HEK293 (cell line): ENCODE results near the gene WSCD2.

Experiments used
- CTCF ChIA-PET: fragments of 350-600 bp; formaldehyde crosslinking; extraction: SDS; loops from one replicate; lab custom pipeline; 2021; ENCODE audit warnings: antibody characterized with exemption; lab: Yijun Ruan, JAX
- POLR2A ChIA-PET: fragments of 300-600 bp; formaldehyde crosslinking; extraction: SDS; loops from one replicate; lab custom pipeline; 2020; ENCODE audit warnings: antibody characterized with exemption, inconsistent platforms; lab: Yijun Ruan, JAX
- H3K27ac ChIP-seq: fragments of 200-500 bp; sonication (Bioruptor generic); 2 replicates; pipeline ENCODE4 v1.5.1; 2014; ENCODE audit warnings: low read depth, low read length, control low read depth, inconsistent platforms; ENCODE audit errors: extremely low read depth
- H3K36me3 ChIP-seq, 2 experiments: fragments of 200-500 bp in 1 of 2; sonication (Bioruptor generic) in 1 of 2; 1 replicate in 1 of 2; 2 replicates in 1 of 2; pipeline ENCODE4 v1.5.1; 2014 to 2017; ENCODE audit warnings: inconsistent platforms in 2 of 2, low read length in 2 of 2; ENCODE audit not compliant: control insufficient read depth in 2 of 2, insufficient read depth in 1 of 2
- H3K4me1 ChIP-seq: fragments of 200-500 bp; sonication (Bioruptor generic); 2 replicates; pipeline ENCODE4 v1.5.1; 2014; ENCODE audit warnings: mild to moderate bottlenecking, low read length, inconsistent platforms; ENCODE audit not compliant: control insufficient read depth, insufficient read depth
- H3K4me3 ChIP-seq: 2 replicates; pipeline ENCODE4 v1.5.1; 2011; ENCODE audit warnings: low read depth, mild to moderate bottlenecking, control low read depth, low read length, moderate library complexity
- H3K9me3 ChIP-seq: fragments of 200-500 bp; sonication (Bioruptor generic); 2 replicates; pipeline ENCODE4 v1.5.1; 2014; ENCODE audit warnings: low read depth, low read length, inconsistent platforms; ENCODE audit not compliant: control insufficient read depth, insufficient read depth
- ELK4 ChIP-seq: IDR thresholded peaks from 2 replicates; pipeline ENCODE4 v1.6.1; 2011; ENCODE audit warnings: mild to moderate bottlenecking, low read depth, low read length, borderline replicate concordance
- HOXC10 ChIP-seq: sonication (generic); formaldehyde crosslinking; IDR thresholded peaks from 2 replicates; pipeline ENCODE4 v1.8.1; 2023; ENCODE audit warnings: mild to moderate bottlenecking, missing genetic modification reagents
- KLF17 ChIP-seq: fragments of 450-650 bp; formaldehyde crosslinking; IDR thresholded peaks from 2 replicates; pipeline ENCODE4 v1.5.1; 2016; ENCODE audit warnings: missing biosample characterization, missing genetic modification characterization
- KLF9 ChIP-seq: fragments of 450-650 bp; formaldehyde crosslinking; IDR thresholded peaks from 2 replicates; pipeline ENCODE4 v1.5.1; 2016; ENCODE audit warnings: missing biosample characterization, missing genetic modification characterization, low read depth
- YY2 ChIP-seq: fragments of 450-650 bp; formaldehyde crosslinking; IDR thresholded peaks from 2 replicates; pipeline ENCODE4 v1.5.1; 2016; ENCODE audit warnings: missing biosample characterization, missing genetic modification characterization
- ZEB2 ChIP-seq: fragments of 450-650 bp; formaldehyde crosslinking; IDR thresholded peaks from 2 replicates; pipeline ENCODE4 v1.5.1; 2016; ENCODE audit warnings: missing biosample characterization, missing genetic modification characterization
- ZFP41 ChIP-seq: fragments of 450-650 bp; formaldehyde crosslinking; IDR thresholded peaks from 2 replicates; pipeline ENCODE4 v1.5.1; 2016; ENCODE audit warnings: missing biosample characterization, missing genetic modification characterization, borderline replicate concordance
- ZNF274 ChIP-seq, 2 experiments: fragments of 200-500 bp in 1 of 2; fragments of 450-650 bp in 1 of 2; sonication (Bioruptor generic) in 1 of 2; formaldehyde crosslinking in 1 of 2; IDR thresholded peaks; 2 replicates each; pipeline versions ENCODE4 v1.5.1 to v1.6.1; 2014 to 2016; ENCODE audit warnings: borderline replicate concordance in 1 of 2, inconsistent platforms in 1 of 2, low read length in 1 of 2, missing biosample characterization in 1 of 2, missing genetic modification characterization in 1 of 2
- ZNF394 ChIP-seq: fragments of 450-650 bp; formaldehyde crosslinking; IDR thresholded peaks from 2 replicates; pipeline ENCODE4 v1.5.1; 2016; ENCODE audit warnings: missing biosample characterization, missing genetic modification characterization, mild to moderate bottlenecking, moderate library complexity, borderline replicate concordance
- ZNF449 ChIP-seq: fragments of 450-650 bp; formaldehyde crosslinking; IDR thresholded peaks from 2 replicates; pipeline ENCODE4 v1.5.1; 2017; ENCODE audit warnings: missing biosample characterization, mild to moderate bottlenecking, missing genetic modification characterization, moderate library complexity
- ZNF473 ChIP-seq: fragments of 450-650 bp; formaldehyde crosslinking; IDR thresholded peaks from 2 replicates; pipeline ENCODE4 v1.5.1; 2017; ENCODE audit warnings: missing biosample characterization, missing genetic modification characterization
- ZNF521 ChIP-seq: fragments of 450-650 bp; formaldehyde crosslinking; IDR thresholded peaks from 2 replicates; pipeline ENCODE4 v1.5.1; 2017; ENCODE audit warnings: missing biosample characterization, mild to moderate bottlenecking, missing genetic modification characterization
- ZNF555 ChIP-seq: fragments of 450-650 bp; formaldehyde crosslinking; conservative IDR thresholded peaks from 2 replicates; pipeline ENCODE4 v1.5.1; 2017; ENCODE audit warnings: missing biosample characterization, mild to moderate bottlenecking, missing genetic modification characterization, inconsistent platforms
- ZNF558 ChIP-seq: fragments of 450-650 bp; formaldehyde crosslinking; IDR thresholded peaks from 2 replicates; pipeline ENCODE4 v1.5.1; 2016; ENCODE audit warnings: missing biosample characterization, missing genetic modification characterization
- ZNF596 ChIP-seq: fragments of 450-650 bp; IDR thresholded peaks from 2 replicates; pipeline ENCODE4 v1.5.0; 2018; ENCODE audit warnings: missing biosample characterization, mild to moderate bottlenecking, missing genetic modification characterization, moderate library complexity
- ZNF660 ChIP-seq: fragments of 450-650 bp; IDR thresholded peaks from 2 replicates; pipeline ENCODE4 v1.5.1; 2018; ENCODE audit warnings: missing biosample characterization, mild to moderate bottlenecking, missing genetic modification characterization
- ZNF664 ChIP-seq: fragments of 450-650 bp; formaldehyde crosslinking; IDR thresholded peaks from 2 replicates; pipeline ENCODE4 v1.5.1; 2016; ENCODE audit warnings: missing biosample characterization, missing genetic modification characterization
- ZNF843 ChIP-seq: fragments of 450-650 bp; formaldehyde crosslinking; IDR thresholded peaks from 2 replicates; pipeline ENCODE4 v1.5.1; 2016; ENCODE audit warnings: missing biosample characterization, missing genetic modification characterization
- ZSCAN30 ChIP-seq: fragments of 450-650 bp; IDR thresholded peaks from 2 replicates; pipeline ENCODE4 v1.5.1; 2018; ENCODE audit warnings: missing biosample characterization, mild to moderate bottlenecking, missing genetic modification characterization, moderate library complexity
- TF ChIP-seq, protein P1 (sequence below): fragments of 450-650 bp; formaldehyde crosslinking; conservative IDR thresholded peaks from 2 replicates; pipeline ENCODE4 v1.5.1; 2016; ENCODE audit warnings: low read depth, missing biosample characterization, missing genetic modification characterization
- TF ChIP-seq, protein P2 (sequence below): fragments of 450-650 bp; formaldehyde crosslinking; IDR thresholded peaks from 2 replicates; pipeline ENCODE4 v1.5.1; 2016; ENCODE audit warnings: missing biosample characterization, missing genetic modification characterization, borderline replicate concordance

Gene WSCD2

GRCh38 chr12:108121320-108121719 is 7.8 kb upstream of the WSCD2 start:
- ChIA-PET CTCF (no interaction called here), POLR2A (no interaction called here)
- no peak overlapping the region for H3K4me3 ChIP-seq
- TF ChIP-seq ZNF449 (tag by site-specific recombination) (no peak), ZNF274 (IDR thresholded peaks at IDR 0.05; ENCODE audit: low read length) (no peak), ZNF274 (tag by site-specific recombination; IDR thresholded peaks at IDR 0.05; ENCODE audit: borderline replicate concordance) (no peak), KLF17 (no peak), ZNF596 (no peak), ZNF843 (tag by site-specific recombination) (no peak), ZNF394 (tag by site-specific recombination) (no peak), YY2 (tag by site-specific recombination) (no peak)
- TF ChIP-seq, all 188 proteins: peak for 0
- Histone ChIP-seq H3K9me3 (no peaks in the 10 kb centered on the region), H3K4me1 (no peaks in the 10 kb centered on the region), H3K36me3 (no peaks in the 10 kb centered on the region), H3K27ac (no peak overlapping the region)

DNA sequence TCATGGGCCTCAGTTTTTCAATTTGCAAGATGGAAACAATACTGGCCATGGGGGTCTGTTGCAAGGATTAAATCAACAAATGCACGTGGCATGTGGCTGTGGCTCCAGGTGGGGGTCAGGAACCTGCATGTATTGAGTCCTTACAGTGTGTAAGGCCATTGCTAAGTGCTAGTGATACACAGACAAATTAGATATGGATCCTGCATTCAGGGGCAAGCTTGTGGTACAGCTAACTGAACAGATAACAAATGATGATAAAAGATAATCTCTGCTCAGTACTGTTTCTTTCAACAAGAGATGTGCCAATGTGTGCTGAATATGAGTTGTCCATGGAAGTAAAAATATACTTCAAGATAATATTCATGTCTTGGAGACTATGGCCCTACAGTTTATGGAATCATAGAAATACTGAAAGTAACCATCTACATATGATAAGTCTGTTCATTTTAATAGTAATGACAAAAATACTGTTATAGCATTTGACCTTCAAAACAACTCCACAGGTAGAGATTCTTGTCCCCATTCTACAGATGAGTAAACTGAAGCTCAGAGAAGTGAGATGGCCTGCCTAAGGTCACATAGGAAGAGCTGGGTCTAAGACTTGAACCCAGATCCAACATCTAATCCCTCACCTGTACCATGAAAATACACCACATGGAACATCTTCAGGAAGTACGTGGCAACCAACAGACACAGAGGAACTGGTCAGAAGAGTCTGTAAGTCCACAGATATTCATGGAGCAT is 7.2 kb upstream of the WSCD2 start:
- Histone ChIP-seq H3K27ac (no peak overlapping the region), H3K4me3 (no peak overlapping the region), H3K36me3 (no peaks in the 10 kb centered on the region), H3K9me3 (no peaks in the 10 kb centered on the region), H3K4me1 (no peaks in the 10 kb centered on the region)
- ChIA-PET POLR2A (no interaction called here), CTCF (no interaction called here)
- TF ChIP-seq KLF9 (tag by site-specific recombination) (no peak), ZEB2 (tag by site-specific recombination) (no peak), ZNF558 (tag by site-specific recombination) (no peak), ZNF555 (tag by site-specific recombination) (no peak), ZNF473 (tag by site-specific recombination) (no peak), ZNF521 (no peak), ZSCAN30 (tag by site-specific recombination) (no peak), ZNF664 (no peak), ELK4 (no peak), ZNF660 (no peak), ZFP41 (tag by site-specific recombination) (no peak), HOXC10 (CRISPR knock-in tag) (no peak)
- TF ChIP-seq, protein P1, sequence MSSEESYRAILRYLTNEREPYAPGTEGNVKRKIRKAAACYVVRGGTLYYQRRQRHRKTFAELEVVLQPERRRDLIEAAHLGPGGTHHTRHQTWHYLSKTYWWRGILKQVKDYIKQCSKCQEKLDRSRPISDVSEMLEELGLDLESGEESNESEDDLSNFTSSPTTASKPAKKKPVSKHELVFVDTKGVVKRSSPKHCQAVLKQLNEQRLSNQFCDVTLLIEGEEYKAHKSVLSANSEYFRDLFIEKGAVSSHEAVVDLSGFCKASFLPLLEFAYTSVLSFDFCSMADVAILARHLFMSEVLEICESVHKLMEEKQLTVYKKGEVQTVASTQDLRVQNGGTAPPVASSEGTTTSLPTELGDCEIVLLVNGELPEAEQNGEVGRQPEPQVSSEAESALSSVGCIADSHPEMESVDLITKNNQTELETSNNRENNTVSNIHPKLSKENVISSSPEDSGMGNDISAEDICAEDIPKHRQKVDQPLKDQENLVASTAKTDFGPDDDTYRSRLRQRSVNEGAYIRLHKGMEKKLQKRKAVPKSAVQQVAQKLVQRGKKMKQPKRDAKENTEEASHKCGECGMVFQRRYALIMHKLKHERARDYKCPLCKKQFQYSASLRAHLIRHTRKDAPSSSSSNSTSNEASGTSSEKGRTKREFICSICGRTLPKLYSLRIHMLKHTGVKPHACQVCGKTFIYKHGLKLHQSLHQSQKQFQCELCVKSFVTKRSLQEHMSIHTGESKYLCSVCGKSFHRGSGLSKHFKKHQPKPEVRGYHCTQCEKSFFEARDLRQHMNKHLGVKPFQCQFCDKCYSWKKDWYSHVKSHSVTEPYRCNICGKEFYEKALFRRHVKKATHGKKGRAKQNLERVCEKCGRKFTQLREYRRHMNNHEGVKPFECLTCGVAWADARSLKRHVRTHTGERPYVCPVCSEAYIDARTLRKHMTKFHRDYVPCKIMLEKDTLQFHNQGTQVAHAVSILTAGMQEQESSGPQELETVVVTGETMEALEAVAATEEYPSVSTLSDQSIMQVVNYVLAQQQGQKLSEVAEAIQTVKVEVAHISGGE (tag by site-specific recombination) = no peak
- TF ChIP-seq, protein P2, sequence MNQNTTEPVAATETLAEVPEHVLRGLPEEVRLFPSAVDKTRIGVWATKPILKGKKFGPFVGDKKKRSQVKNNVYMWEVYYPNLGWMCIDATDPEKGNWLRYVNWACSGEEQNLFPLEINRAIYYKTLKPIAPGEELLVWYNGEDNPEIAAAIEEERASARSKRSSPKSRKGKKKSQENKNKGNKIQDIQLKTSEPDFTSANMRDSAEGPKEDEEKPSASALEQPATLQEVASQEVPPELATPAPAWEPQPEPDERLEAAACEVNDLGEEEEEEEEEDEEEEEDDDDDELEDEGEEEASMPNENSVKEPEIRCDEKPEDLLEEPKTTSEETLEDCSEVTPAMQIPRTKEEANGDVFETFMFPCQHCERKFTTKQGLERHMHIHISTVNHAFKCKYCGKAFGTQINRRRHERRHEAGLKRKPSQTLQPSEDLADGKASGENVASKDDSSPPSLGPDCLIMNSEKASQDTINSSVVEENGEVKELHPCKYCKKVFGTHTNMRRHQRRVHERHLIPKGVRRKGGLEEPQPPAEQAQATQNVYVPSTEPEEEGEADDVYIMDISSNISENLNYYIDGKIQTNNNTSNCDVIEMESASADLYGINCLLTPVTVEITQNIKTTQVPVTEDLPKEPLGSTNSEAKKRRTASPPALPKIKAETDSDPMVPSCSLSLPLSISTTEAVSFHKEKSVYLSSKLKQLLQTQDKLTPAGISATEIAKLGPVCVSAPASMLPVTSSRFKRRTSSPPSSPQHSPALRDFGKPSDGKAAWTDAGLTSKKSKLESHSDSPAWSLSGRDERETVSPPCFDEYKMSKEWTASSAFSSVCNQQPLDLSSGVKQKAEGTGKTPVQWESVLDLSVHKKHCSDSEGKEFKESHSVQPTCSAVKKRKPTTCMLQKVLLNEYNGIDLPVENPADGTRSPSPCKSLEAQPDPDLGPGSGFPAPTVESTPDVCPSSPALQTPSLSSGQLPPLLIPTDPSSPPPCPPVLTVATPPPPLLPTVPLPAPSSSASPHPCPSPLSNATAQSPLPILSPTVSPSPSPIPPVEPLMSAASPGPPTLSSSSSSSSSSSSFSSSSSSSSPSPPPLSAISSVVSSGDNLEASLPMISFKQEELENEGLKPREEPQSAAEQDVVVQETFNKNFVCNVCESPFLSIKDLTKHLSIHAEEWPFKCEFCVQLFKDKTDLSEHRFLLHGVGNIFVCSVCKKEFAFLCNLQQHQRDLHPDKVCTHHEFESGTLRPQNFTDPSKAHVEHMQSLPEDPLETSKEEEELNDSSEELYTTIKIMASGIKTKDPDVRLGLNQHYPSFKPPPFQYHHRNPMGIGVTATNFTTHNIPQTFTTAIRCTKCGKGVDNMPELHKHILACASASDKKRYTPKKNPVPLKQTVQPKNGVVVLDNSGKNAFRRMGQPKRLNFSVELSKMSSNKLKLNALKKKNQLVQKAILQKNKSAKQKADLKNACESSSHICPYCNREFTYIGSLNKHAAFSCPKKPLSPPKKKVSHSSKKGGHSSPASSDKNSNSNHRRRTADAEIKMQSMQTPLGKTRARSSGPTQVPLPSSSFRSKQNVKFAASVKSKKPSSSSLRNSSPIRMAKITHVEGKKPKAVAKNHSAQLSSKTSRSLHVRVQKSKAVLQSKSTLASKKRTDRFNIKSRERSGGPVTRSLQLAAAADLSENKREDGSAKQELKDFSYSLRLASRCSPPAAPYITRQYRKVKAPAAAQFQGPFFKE (tag by site-specific recombination) = no peak
